HG02870 (cell line): Measurements from ENCODE around the gene NOL12.
"Not testable (repeated sequence)": the region's sequence is repeated elsewhere in the genome, so short reads cannot be mapped to it uniquely, and the experiment has no call there.

ENCODE experiments used
- ATAC-seq: cut with Tn5 transposase; IDR thresholded peaks from one replicate; pipeline ENCODE4 v1.9.1; 2021; ENCODE audit warnings: mild to moderate bottlenecking, moderate library complexity; ENCODE audit not compliant: unreplicated experiment

Gene NOL12

DNA sequence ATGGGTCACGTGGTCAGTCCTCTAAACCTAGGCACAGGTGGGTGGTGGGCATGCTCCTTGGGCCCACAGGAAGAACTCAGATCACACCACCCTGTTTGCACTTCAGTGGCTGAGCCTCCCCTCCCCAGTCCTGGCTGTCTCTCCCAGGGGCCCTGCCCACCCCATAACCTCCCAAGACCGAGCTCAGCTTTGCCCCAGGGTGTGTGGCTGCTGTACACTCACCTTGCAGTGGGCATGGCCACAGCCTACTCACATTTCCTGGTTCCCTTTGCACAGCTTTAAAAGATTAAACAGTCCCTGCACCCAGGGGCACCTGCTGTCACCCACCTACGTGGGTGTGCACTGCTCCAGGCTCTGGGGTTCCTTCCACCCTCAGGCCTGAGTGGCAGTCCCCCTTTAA is 24.5 kb downstream of the NOL12 start:
- no peak for ATAC-seq

DNA sequence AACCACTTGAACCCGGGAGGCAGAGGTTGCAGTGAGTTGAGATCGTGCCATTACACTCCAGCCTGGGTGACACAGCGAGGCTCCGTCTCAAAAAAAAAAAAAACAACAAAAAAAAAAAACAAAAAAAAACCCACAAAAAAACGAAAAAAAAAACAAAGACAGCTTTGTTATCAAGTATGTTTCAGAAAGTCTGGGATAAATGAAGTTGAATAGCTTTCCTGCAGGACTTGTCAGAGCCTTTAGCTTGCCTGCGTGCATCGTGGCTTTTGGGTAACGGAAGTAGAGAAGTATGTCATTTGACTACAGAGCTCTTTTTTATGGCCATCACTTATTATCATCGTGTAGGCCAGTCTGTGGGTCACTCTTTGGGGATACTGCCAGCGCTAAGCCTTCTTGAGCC is 25.3 kb downstream of the NOL12 start:
- ATAC-seq, result no peak

DNA sequence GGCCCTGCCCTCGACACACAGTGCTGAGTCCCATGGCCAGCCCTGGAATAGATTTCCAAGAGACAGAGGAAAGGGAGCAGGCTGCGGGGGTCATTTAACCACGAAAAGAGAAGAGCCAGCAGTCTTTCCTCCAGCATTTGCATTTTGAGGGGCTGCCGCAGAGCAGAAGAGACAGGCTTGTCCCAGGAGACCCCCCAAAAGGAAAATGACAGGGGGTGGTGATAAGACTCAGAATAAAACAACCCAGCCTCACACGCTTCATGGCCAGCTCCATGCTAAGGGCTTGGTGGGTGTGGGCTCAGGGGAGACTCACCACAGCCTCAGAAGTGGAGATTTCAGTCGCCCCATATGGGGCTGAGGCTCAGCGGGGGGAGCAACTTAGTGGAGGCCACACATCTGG is 27.6 kb downstream of the NOL12 start:
- ATAC-seq, result no peak

GRCh38 chr22:37714634-37715033 is 28.5 kb downstream of the NOL12 start:
- no peak for ATAC-seq

DNA sequence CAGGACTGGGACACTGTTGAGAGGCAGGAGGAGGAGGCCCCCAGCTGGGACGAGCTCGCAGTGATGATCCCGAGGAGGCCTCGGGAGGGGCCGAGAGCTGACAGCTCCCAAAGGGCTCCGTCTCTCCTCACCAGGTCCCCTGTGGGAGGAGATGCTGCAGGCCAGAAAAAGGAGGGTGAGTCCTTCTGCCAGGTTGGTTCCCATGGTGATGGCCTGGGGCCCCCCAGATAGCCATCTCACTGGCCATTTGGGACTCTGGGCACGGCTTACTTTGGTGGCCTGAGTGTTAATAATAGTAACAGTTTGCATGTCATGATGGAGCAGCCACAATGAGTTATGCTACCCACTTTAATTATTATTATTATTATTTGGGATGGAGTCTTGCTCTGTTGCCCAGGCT is 29.6 kb downstream of the NOL12 start:
- ATAC-seq, result no peak

GRCh38 chr22:37716708-37717107 is 30.6 kb downstream of the NOL12 start:
- no peak for ATAC-seq

GRCh38 chr22:37717235-37717634 is 31.1 kb downstream of the NOL12 start:
- not testable (repeated sequence) for ATAC-seq

DNA sequence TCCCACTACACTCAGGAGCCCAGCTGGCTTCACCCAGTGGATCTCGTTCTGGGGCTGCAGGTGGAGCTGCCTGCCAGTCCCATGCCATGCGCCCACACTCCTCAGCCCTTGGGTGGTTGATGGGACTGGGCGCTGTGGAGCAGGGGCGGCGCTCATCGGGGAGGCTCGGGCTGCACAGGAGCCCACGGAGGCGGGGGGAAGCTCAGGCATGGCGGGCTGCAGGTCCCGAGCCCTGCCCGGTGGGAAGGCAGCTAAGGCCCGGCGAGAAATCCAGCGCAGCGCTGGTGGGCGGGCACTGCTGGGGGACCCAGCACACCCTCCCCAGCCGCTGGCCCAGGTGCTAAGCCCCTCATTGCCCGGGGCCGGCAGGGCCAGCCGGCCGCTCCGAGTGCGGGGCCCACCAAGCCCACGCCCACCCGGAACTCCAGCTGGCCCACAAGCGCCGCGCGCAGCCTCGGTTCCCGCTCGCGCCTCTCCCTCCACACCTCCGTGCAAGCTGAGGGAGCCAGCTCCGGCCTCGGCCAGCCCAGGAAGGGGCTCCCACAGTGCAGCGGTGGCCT is 31.7 kb downstream of the NOL12 start:
- ATAC-seq, result not testable (repeated sequence)

DNA sequence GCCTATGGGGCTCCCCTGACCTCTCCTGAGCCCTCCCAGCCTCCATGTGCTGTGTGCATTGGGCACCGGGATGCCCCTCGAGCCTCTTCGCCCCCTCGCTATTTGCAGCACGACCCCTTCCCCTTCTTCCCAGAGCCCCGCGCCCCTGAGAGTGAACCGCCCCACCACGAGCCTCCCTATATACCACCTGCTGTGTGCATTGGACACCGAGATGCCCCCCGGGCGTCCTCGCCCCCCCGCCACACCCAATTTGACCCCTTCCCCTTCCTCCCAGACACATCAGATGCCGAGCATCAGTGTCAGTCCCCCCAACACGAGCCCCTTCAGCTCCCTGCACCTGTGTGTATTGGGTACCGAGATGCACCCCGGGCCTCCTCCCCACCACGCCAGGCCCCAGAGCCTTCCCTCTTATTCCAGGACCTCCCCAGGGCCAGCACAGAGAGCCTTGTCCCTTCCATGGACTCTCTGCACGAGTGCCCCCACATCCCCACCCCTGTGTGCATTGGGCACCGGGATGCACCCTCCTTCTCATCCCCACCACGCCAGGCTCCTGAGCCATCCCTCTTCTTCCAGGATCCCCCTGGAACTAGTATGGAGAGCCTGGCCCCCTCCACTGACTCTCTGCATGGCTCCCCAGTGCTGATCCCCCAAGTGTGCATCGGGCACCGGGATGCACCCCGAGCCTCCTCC is 39.6 kb downstream of the NOL12 start:
- ATAC-seq, result no peak

GRCh38 chr22:37726241-37726887 is 40.2 kb downstream of the NOL12 start:
- ATAC-seq, result no peak

- ATAC-seq, result no peak
Observed at GRCh38 chr22:37728620-37729019, 42.5 kb downstream of the NOL12 start.

DNA sequence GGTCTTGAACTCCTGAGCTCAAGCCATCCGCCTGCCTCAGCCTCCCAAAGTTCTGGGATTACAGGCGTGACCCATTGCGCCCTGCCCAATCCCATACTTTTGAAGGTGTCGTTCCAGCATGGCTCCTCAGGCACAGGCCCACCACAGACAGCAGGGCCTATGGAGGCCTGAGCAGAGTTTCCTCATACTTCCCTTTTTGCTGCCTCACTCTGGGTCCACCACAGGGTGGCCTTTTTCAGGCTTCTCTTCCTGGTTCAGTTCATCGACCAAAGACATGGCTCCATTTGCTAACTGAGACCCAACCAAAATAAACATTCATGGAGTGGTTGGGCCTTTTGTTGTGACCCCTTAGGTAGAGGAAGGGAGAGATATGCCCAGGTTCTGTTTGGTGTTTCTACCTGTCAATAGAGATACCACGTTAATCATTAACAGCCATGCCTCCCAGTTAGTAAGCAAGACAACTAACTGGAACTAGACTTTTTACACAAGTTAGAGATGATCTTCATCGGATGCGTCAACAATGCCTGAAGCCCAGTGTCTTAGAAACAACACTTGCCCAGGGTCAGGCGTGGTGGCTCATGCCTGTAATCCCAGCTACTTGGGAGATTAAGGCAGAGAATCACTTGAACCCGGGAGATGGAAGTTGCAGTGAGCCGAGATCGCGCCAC is 45.8 kb downstream of the NOL12 start:
- ATAC-seq, result no peak

GRCh38 chr22:37732699-37733607 is 46.8 kb downstream of the NOL12 start:
- no peak for ATAC-seq

- ATAC-seq, result no peak
Observed at GRCh38 chr22:37733625-37734401, 47.7 kb downstream of the NOL12 start.

DNA sequence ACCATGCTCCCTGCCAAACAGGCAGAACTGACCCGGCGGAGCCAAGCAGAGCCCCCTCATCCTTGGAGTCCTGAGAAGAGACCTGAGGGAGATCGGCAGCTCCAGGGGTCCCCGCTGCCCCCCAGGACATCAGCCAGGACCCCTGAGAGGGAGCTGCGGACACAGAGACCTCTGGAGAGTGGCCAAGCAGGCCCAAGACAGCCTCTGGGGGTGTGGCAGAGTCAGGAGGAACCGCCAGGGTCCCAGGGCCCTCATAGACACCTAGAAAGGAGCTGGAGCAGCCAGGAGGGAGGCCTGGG is 48.2 kb downstream of the NOL12 start:
- no peak for ATAC-seq

DNA sequence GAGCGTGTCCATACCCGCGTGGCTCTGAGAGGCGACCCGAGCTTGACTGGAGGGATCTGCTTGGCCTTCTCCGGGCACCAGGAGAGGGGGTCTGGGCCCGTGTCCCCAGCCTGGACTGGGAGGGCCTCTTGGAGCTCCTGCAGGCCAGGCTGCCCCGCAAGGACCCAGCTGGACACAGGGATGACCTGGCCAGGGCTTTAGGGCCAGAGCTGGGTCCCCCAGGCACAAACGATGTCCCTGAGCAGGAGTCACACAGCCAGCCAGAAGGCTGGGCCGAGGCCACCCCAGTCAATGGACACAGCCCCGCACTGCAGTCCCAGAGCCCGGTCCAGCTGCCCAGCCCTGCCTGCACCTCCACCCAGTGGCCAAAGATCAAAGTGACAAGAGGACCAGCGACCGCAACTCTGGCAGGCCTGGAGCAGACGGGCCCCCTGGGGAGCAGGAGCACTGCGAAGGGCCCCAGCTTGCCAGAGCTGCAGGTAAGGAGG is 48.9 kb downstream of the NOL12 start:
- no peak for ATAC-seq

DNA sequence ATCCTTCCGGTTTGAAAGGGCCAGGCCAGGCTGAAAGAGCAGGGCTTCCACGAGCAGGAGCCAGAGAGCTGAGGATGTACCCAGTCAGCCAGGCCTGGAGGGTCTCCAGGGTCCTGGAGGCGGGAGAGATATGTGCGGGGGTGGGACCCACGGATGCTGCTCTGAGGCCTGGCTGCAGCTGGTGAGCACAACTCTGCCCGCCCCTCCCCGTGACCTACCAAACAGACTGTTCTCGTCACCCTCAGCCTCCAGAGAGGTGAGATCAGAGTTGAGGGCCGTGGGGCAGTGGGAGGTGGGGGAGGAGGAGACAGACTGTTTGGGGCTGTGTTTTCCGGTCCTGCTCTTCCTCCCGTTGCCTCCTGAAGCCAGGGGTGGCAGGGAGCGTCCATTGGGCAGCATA is 52.9 kb downstream of the NOL12 start:
- ATAC-seq, result no peak

DNA sequence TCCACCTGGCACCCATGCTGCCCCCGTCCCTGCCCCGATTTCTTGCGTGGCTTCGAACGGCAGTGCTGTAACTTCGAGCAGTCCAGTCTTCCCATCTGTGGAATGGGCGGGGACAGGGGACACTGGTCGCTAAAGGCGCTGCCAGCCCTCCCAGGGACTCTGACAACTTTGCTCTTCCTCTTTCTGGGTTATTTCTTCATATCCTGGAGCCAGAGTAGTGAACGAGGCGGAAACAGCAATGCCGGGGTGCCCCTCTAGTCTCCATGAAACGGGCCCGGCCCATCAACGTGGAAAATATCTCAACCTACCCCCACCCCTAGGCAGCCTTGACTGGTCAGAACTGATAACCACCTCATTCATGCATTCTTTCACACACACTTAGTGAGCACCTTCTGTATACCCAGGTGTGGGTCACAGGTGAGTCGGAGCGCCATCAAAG is 53.5 kb downstream of the NOL12 start:
- no peak for ATAC-seq

DNA sequence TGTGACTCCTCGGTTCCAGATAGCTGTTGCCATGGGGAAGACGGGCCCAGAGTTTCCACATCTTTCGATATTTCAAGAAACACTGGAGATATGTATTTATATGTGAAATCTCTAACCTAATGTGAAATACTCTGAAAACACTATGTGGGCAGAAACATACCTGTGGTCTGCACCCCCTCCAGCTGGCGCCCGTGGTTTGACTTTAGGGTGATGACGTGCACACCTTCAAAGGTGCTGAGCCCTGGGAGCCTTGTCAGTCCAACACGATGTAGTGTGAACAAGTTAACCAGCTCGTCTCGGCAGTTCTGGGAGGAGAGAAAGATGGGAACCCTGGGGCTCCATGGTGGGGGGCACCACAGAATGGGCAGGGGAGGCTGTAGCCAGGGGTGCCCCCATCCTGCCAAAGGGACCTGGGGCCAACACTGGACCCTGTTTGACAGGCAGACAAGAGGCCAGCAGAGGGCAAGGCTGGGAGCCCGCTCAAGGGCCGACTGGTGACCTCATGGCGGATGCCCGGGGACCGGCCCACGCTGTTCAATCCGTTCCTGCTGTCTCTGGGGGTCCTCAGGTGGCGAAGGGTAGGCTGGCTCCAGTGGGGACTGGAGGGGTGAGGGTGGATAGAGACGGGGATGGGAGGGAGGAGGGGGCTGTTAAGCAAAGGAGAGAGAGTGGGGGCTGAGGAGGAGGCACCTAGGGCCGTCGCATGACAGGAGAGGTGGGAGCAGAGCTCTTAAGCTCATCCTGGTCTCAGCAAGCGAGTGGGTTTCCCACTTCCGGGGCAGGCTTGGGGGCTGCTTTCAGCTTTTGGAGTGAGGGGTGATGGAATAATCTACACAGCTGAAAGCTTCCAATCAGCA is 54.5 kb downstream of the NOL12 start:
- no peak for ATAC-seq
